Endothelial cell of umbilical vein (primary cell): ENCODE results near the gene GMPPA. TPM values are rescaled to one million over a fixed set of nuclear protein-coding genes. Genes with fewer than 3 reads are reported as not detected.

Experiments used
- BruUV-seq: library from RNA; stranded (reverse); fragments of 400-500 nt; replicated peaks from 2 replicates; lab custom pipeline; 2021; lab: Mats Ljungman, UMichigan
- CTCF ChIA-PET: fragments of 300-600, 350-600 bp; sonication (Branson Sonifier 250); formaldehyde crosslinking; loops from one replicate; lab custom pipeline; 2021; ENCODE audit warnings: antibody characterized with exemption, inconsistent platforms; lab: Charles Lee
- POLR2A ChIA-PET: fragments of 300-600, 350-600 bp; sonication (Branson Sonifier 250); formaldehyde crosslinking; loops from one replicate; lab custom pipeline; 2021; ENCODE audit warnings: antibody characterized with exemption, inconsistent platforms; lab: Charles Lee
- DNase-seq: peaks from one replicate; pipeline ENCODE4 v3.0.0-alpha.2; 2011; ENCODE audit warnings: low read depth, low spot score
- FAIRE-seq: peaks from 2 replicates; lab custom pipeline; 2011; peaks lifted over from hg19 to GRCh38; lab: Jason Lieb, UNC
- H2AFZ ChIP-seq: 2 replicates; pipeline ENCODE4 v1.6.0; 2012; ENCODE audit warnings: low read depth, low read length, control low read depth, inconsistent platforms
- H3K27ac ChIP-seq: 2 replicates; pipeline ENCODE4 v1.5.1; 2011; ENCODE audit warnings: low read depth, mild to moderate bottlenecking, control low read depth, low read length, moderate library complexity; ENCODE audit not compliant: insufficient read depth
- H3K27me3 ChIP-seq, 2 experiments: 2 replicates each; pipeline versions ENCODE4 v1.6.0 to v1.6.1; 2011; ENCODE audit warnings: low read length in 2 of 2, mixed read lengths in 1 of 2; ENCODE audit not compliant: control insufficient read depth in 2 of 2, insufficient read depth in 2 of 2
- H3K36me3 ChIP-seq, 2 experiments: 2 replicates in 1 of 2; 3 replicates in 1 of 2; pipeline ENCODE4 v1.5.1; 2011; ENCODE audit warnings: low read length in 2 of 2, mild to moderate bottlenecking in 1 of 2, moderate library complexity in 1 of 2; ENCODE audit not compliant: control insufficient read depth in 2 of 2, insufficient read depth in 2 of 2; ENCODE audit errors: extremely low read depth in 1 of 2
- H3K4me1 ChIP-seq: 3 replicates; pipeline ENCODE4 v1.5.1; 2011; ENCODE audit warnings: mild to moderate bottlenecking, low read length; ENCODE audit not compliant: control insufficient read depth, insufficient read depth; ENCODE audit errors: extremely low read depth
- H3K4me2 ChIP-seq: 2 replicates; pipeline ENCODE4 v1.6.1; 2011; ENCODE audit warnings: low read length, control low read depth, mixed read lengths; ENCODE audit not compliant: insufficient read depth
- H3K4me3 ChIP-seq, 3 experiments: fragments of 200-600 bp in 1 of 3; sonication (generic), shearing (Covaris generic) in 1 of 3; replicated peaks in 1 of 3; 2 replicates each; pipeline ENCODE4 v1.5.1; 2011 to 2016; ENCODE audit warnings: control low read depth in 3 of 3, low read length in 3 of 3, mild to moderate bottlenecking in 2 of 3, inconsistent platforms in 1 of 3, low read depth in 1 of 3, moderate library complexity in 1 of 3; ENCODE audit not compliant: insufficient read depth in 1 of 3
- H3K79me2 ChIP-seq: 2 replicates; pipeline ENCODE4 v1.6.0; 2012; ENCODE audit warnings: low read length, inconsistent platforms; ENCODE audit not compliant: control insufficient read depth, insufficient read depth
- H3K9ac ChIP-seq: replicated peaks from 2 replicates; pipeline ENCODE3; 2011; ENCODE audit warnings: low read length, control low read depth; ENCODE audit not compliant: insufficient read depth; ENCODE audit errors: extremely low read depth
- H3K9me1 ChIP-seq: replicated peaks from 3 replicates; pipeline ENCODE4 v1.6.0; 2011; ENCODE audit warnings: mild to moderate bottlenecking, low read length; ENCODE audit not compliant: control insufficient read depth, insufficient read depth; ENCODE audit errors: extremely low read depth
- H3K9me3 ChIP-seq: replicated peaks from 2 replicates; pipeline ENCODE4 v1.5.1; 2012; ENCODE audit warnings: low read length, inconsistent platforms; ENCODE audit not compliant: control insufficient read depth, insufficient read depth
- H4K20me1 ChIP-seq: replicated peaks from 2 replicates; pipeline ENCODE3; 2011; ENCODE audit warnings: mild to moderate bottlenecking, low read length; ENCODE audit not compliant: control insufficient read depth, insufficient read depth; ENCODE audit errors: extremely low read depth
- EZH2 ChIP-seq: IDR thresholded peaks from 2 replicates; pipeline ENCODE4 v1.6.1; 2012; ENCODE audit warnings: borderline replicate concordance, low read depth, mild to moderate bottlenecking, moderate library complexity, low read length, inconsistent platforms; ENCODE audit not compliant: severe bottlenecking
- FOS ChIP-seq: IDR thresholded peaks from 2 replicates; pipeline ENCODE4 v1.6.1; 2011; ENCODE audit warnings: mild to moderate bottlenecking, low read length, moderate library complexity, borderline replicate concordance; ENCODE audit not compliant: insufficient read depth
- GATA2 ChIP-seq: IDR thresholded peaks from 2 replicates; pipeline ENCODE4 v1.7.0; 2011; ENCODE audit warnings: low read depth, mild to moderate bottlenecking, moderate library complexity, mixed read lengths, low read length; ENCODE audit not compliant: insufficient read length, insufficient read depth
- JUN ChIP-seq: IDR thresholded peaks from 2 replicates; pipeline ENCODE4 v1.6.1; 2011; ENCODE audit warnings: borderline replicate concordance, low read depth; ENCODE audit not compliant: insufficient read length, insufficient read depth
- MYC ChIP-seq: IDR thresholded peaks from one replicate; pipeline ENCODE4 v1.6.1; 2011; ENCODE audit warnings: mild to moderate bottlenecking, low read depth, low read length
- POLR2A ChIP-seq: IDR thresholded peaks from 2 replicates; pipeline ENCODE4 v1.6.1; 2012; ENCODE audit warnings: low read depth, mild to moderate bottlenecking, control low read depth, low read length
- POLR2AphosphoS5 ChIP-seq: IDR thresholded peaks from 2 replicates; pipeline ENCODE4 v1.6.1; 2012; ENCODE audit warnings: low read depth, mild to moderate bottlenecking, control low read depth, low read length, moderate library complexity; ENCODE audit not compliant: insufficient read depth
- dilution Hi-C: fragments of 300-500 bp; cut with MboI; formaldehyde crosslinking; loops from one replicate; pipeline ENCODE4 v1.15.0; 2019; ENCODE audit warnings: low sequenced_read_pairs; ENCODE audit not compliant: extremely low pct_ligation_motif_present
- intact Hi-C: fragments of 100-400 bp; cut with micrococcal nuclease; formaldehyde crosslinking; loops from one replicate; pipeline ENCODE4 v1.10.0; 2022
- polyA plus RNA-seq, 4 experiments: library from polyadenylated mRNA; depleted of rRNA in 3 of 4; stranded (reverse) in 3 of 4; unstranded in 1 of 4; fragments of >200 nt; gene quantifications; 2 replicates each; pipeline versions ENCODE4 v1.2.1 to v1.2.3, GENCODE V29; 2011 to 2012; ENCODE audit warnings: missing spikeins in 1 of 4
- total RNA-seq: library from RNA; stranded (reverse); gene quantifications from 2 replicates; pipeline ENCODE4 v1.2.3, GENCODE V29; 2021
- TF ChIP-seq, protein P1 (sequence below): IDR thresholded peaks from 2 replicates; pipeline ENCODE4 v1.6.1; 2011; ENCODE audit not compliant: insufficient read depth, insufficient read length
- TF ChIP-seq, protein P2 (sequence below), 2 donors: IDR thresholded peaks; 1 replicate in 1 of 2; 2 replicates in 1 of 2; pipeline ENCODE4 v1.5.1; 2011; ENCODE audit warnings: low read length in 2 of 2, mild to moderate bottlenecking in 2 of 2, moderate library complexity in 2 of 2, control low read depth in 1 of 2, inconsistent platforms in 1 of 2, low read depth in 1 of 2; ENCODE audit not compliant: insufficient read depth in 1 of 2; ENCODE audit errors: extremely low read depth in 1 of 2

The GMPPA gene
- total and polyA plus RNA-seq, 2 donors (not counting 3 experiments of a cell fraction or from before 2014, with no cell fraction given) = 39.1 to 104 TPM

DNA sequence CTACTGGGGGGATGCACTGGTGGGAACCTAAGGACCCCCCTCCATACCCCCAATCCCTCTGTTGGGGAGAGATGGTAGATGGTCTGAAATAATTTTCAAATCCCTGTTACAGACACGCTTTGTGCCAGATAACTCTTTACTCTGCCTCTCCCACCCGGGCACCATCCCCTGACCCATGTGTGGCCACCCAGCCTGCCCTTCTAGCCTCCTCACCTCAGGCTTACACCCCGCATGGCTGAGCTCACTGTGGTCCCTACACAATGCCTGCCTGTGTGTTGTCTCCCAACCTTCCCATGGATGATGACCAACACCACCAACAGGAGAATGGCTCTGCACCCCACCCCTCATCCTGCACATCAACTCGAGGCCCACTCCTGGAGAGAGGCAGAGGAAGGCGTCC lies 49.1 kb upstream of the GMPPA start:
- DNase-seq (no peak), FAIRE-seq (no peak)
- no peak overlapping the region for H3K4me2 ChIP-seq
- peaks cover 0 to 1% of the 10 kb centered on the region in 2 experiments for H3K27me3 ChIP-seq
- no peak overlapping the region for H3K9ac ChIP-seq
- TF ChIP-seq, protein P1, sequence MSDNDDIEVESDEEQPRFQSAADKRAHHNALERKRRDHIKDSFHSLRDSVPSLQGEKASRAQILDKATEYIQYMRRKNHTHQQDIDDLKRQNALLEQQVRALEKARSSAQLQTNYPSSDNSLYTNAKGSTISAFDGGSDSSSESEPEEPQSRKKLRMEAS = no peak
- TF ChIP-seq, protein P2, sequence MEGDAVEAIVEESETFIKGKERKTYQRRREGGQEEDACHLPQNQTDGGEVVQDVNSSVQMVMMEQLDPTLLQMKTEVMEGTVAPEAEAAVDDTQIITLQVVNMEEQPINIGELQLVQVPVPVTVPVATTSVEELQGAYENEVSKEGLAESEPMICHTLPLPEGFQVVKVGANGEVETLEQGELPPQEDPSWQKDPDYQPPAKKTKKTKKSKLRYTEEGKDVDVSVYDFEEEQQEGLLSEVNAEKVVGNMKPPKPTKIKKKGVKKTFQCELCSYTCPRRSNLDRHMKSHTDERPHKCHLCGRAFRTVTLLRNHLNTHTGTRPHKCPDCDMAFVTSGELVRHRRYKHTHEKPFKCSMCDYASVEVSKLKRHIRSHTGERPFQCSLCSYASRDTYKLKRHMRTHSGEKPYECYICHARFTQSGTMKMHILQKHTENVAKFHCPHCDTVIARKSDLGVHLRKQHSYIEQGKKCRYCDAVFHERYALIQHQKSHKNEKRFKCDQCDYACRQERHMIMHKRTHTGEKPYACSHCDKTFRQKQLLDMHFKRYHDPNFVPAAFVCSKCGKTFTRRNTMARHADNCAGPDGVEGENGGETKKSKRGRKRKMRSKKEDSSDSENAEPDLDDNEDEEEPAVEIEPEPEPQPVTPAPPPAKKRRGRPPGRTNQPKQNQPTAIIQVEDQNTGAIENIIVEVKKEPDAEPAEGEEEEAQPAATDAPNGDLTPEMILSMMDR (IDR thresholded peaks at IDR 0.05; ENCODE audit: extremely low read depth in 1 of 2, insufficient read depth in 1 of 2, low read depth in 1 of 2, low read length in 2 of 2) = no peak
- TF ChIP-seq EZH2 = no peak
- no peak for TF ChIP-seq GATA2
- no peak for TF ChIP-seq MYC
- TF ChIP-seq POLR2A = no peak
- TF ChIP-seq FOS = no peak
- no peak for TF ChIP-seq POLR2AphosphoS5
- TF ChIP-seq JUN = no peak
- H4K20me1 ChIP-seq = no peaks in the 10 kb centered on the region
- no peak overlapping the region for H2AFZ ChIP-seq
- H3K4me1 ChIP-seq = peaks cover 4% of the 10 kb centered on the region
- BruUV-seq = no TSS peak
- ChIA-PET CTCF (interaction anchor here (1.0 to 1.8 kb wide), 2 partner anchors 46 to 80 kb away, joined by 3 to 7 read pairs; no protein-coding TSS in a partner anchor), POLR2A (no interaction called here)
- H3K9me1 ChIP-seq = no peaks in the 10 kb centered on the region
- no peaks in the 10 kb centered on the region for H3K79me2 ChIP-seq
- dilution Hi-C loops = no loop called here
- intact Hi-C loops = no loop called here
- no peaks in the 10 kb centered on the region for H3K9me3 ChIP-seq
- no peak overlapping the region for H3K4me3 ChIP-seq
- H3K36me3 ChIP-seq = no peaks in the 10 kb centered on the region
- H3K27ac ChIP-seq = no peak overlapping the region
